NB4 (cell line): ENCODE data around the gene C6orf89.

Experiments
- CTCF ChIP-seq: IDR thresholded peaks from one replicate; pipeline ENCODE4 v1.5.1; 2012; ENCODE audit warnings: low read depth, low read length
- MAX ChIP-seq: IDR thresholded peaks from 2 replicates; pipeline ENCODE4 v1.6.1; 2011; ENCODE audit warnings: low read depth, low read length
- MYC ChIP-seq: IDR thresholded peaks from 2 replicates; pipeline ENCODE4 v1.6.1; 2011; ENCODE audit warnings: low read depth, low read length
- POLR2A ChIP-seq: IDR thresholded peaks from 2 replicates; pipeline ENCODE4 v1.6.1; 2011; ENCODE audit warnings: mild to moderate bottlenecking; ENCODE audit not compliant: insufficient read length; ENCODE audit errors: extremely low read depth

DNA sequence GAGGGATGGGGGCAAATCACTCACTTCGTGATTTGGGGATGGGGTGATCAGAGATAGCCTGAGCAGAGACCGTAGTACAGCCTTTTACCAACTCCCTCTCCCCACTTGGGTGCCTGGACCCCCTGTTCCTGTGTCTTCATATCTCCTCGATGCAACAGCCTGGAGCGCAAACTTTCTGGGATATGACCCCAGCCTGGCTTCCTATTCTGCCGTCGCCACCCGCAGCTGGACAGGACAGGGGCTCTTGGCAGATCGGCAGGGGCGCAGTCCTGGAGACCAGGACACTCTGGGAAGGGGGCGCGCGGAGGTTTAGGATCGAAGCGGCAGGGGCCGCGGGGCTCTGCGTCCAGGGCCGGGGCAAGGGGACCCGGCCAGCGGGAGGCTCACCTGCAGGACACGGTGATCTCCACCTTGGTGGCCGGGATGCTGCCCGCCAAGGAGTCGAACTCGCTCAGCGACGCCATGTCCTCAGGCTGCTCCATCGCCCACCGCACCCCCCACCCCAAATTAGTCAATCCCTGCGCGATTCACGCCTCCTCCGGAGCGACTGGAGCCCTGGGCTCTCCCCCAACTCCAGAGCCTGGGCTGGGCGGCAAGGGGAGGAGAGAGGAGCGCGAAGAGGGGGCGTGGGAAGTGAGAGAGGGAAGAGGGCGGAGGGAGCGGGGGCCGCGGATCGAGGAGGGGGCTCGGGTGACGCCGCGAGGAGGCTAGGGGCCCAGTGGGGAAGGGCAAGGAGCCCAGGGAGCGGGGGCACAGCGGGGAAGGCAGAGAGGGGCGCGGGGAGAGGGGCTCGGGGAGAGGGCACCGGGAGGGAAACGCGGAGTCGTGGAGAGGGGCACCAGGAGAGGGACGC lies 46.6 kb upstream of the C6orf89 start, which contains the start of gene CPNE5:
- TF ChIP-seq CTCF: no peak
- no peak for TF ChIP-seq MYC
- no peak for TF ChIP-seq POLR2A
- no peak for TF ChIP-seq MAX
